ENCODE measurements around the gene AMOTL1. TPM values are rescaled to one million over a fixed set of nuclear protein-coding genes. Genes with fewer than 3 reads are reported as not detected.

Gene AMOTL1
- total and polyA plus RNA-seq, 2 donors (not counting 3 experiments of a cell fraction or from before 2014, with no cell fraction given) = 12.5 to 37.8 TPM

- intact Hi-C loops (cut with micrococcal nuclease) (no loop called here), dilution Hi-C loops (cut with MboI; ENCODE audit: extremely low pct_ligation_motif_present, low sequenced_read_pairs) (no loop called here)
- H3K4me3 ChIP-seq (replicated peaks in 1 of 3; ENCODE audit: insufficient read depth in 1 of 3, low read depth in 1 of 3, low read length in 3 of 3) = no peak overlapping the region
- ChIA-PET POLR2A (no interaction called here), CTCF (interaction anchor here (3.0 kb wide), 1 partner anchor 12 kb away, joined by 16 read pairs; no protein-coding TSS in a partner anchor)
- no peaks in the 10 kb centered on the region for H4K20me1 ChIP-seq (replicated peaks; ENCODE audit: control insufficient read depth, extremely low read depth, insufficient read depth, low read length)
- H3K27me3 ChIP-seq (ENCODE audit: control insufficient read depth in 2 of 2, insufficient read depth in 2 of 2, low read length in 2 of 2) = no peaks in the 10 kb centered on the region
- peaks cover 0 to 3% of the 10 kb centered on the region in 2 experiments for H3K36me3 ChIP-seq (ENCODE audit: control insufficient read depth in 2 of 2, extremely low read depth in 1 of 2, insufficient read depth in 2 of 2, low read length in 2 of 2)
- no peaks in the 10 kb centered on the region for H3K79me2 ChIP-seq (ENCODE audit: control insufficient read depth, insufficient read depth, low read length)
- H3K9me1 ChIP-seq (replicated peaks; ENCODE audit: control insufficient read depth, extremely low read depth, insufficient read depth, low read length) = no peaks in the 10 kb centered on the region
- H3K27ac ChIP-seq (ENCODE audit: insufficient read depth, low read depth, low read length) = no peak overlapping the region
- no peak for TF ChIP-seq EZH2 (IDR thresholded peaks at IDR 0.05; ENCODE audit: borderline replicate concordance, low read depth, low read length, severe bottlenecking)
- no peak overlapping the region for H2AFZ ChIP-seq (ENCODE audit: low read depth, low read length)
- H3K9me3 ChIP-seq (replicated peaks; ENCODE audit: control insufficient read depth, insufficient read depth, low read length) = no peaks in the 10 kb centered on the region
- no peak overlapping the region for H3K9ac ChIP-seq (replicated peaks; ENCODE audit: extremely low read depth, insufficient read depth, low read length)
- H3K4me1 ChIP-seq (ENCODE audit: control insufficient read depth, extremely low read depth, insufficient read depth, low read length) = no peaks in the 10 kb centered on the region
- no peak overlapping the region for H3K4me2 ChIP-seq (ENCODE audit: insufficient read depth, low read length)
- BruUV-seq (replicated peaks) = no TSS peak
- no peak for DNase-seq (ENCODE audit: low read depth, low spot score)
- FAIRE-seq = no peak
These were observed 117.4 kb downstream of the AMOTL1 start for GRCh38 chr11:94885581-94885980.

- no peaks in the 10 kb centered on the region for H3K79me2 ChIP-seq (ENCODE audit: control insufficient read depth, insufficient read depth, low read length)
- dilution Hi-C loops (cut with MboI; ENCODE audit: extremely low pct_ligation_motif_present, low sequenced_read_pairs) (no loop called here), intact Hi-C loops (cut with micrococcal nuclease) (no loop called here)
- H3K4me2 ChIP-seq (ENCODE audit: insufficient read depth, low read length) = no peak overlapping the region
- H4K20me1 ChIP-seq (replicated peaks; ENCODE audit: control insufficient read depth, extremely low read depth, insufficient read depth, low read length) = no peaks in the 10 kb centered on the region
- no peak overlapping the region for H3K9ac ChIP-seq (replicated peaks; ENCODE audit: extremely low read depth, insufficient read depth, low read length)
- no peaks in the 10 kb centered on the region for H3K9me3 ChIP-seq (replicated peaks; ENCODE audit: control insufficient read depth, insufficient read depth, low read length)
- BruUV-seq (replicated peaks) = no TSS peak
- no peaks in the 10 kb centered on the region for H3K27me3 ChIP-seq (ENCODE audit: control insufficient read depth in 2 of 2, insufficient read depth in 2 of 2, low read length in 2 of 2)
- no peak overlapping the region for H3K27ac ChIP-seq (ENCODE audit: insufficient read depth, low read depth, low read length)
- H3K4me1 ChIP-seq (ENCODE audit: control insufficient read depth, extremely low read depth, insufficient read depth, low read length) = no peaks in the 10 kb centered on the region
- DNase-seq (ENCODE audit: low read depth, low spot score) (no peak), FAIRE-seq (no peak)
- no peaks in the 10 kb centered on the region for H3K9me1 ChIP-seq (replicated peaks; ENCODE audit: control insufficient read depth, extremely low read depth, insufficient read depth, low read length)
- ChIA-PET POLR2A (no interaction called here), CTCF (interaction anchor here (1.3 kb wide), 1 partner anchor 16 kb away, joined by 3 read pairs; no protein-coding TSS in a partner anchor)
- H2AFZ ChIP-seq (ENCODE audit: low read depth, low read length) = no peak overlapping the region
- no peak overlapping the region for H3K4me3 ChIP-seq (replicated peaks in 1 of 3; ENCODE audit: insufficient read depth in 1 of 3, low read depth in 1 of 3, low read length in 3 of 3)
- no peak for TF ChIP-seq FOS (IDR thresholded peaks at IDR 0.05; ENCODE audit: borderline replicate concordance, insufficient read depth, low read length)
- TF ChIP-seq GATA2 (IDR thresholded peaks at IDR 0.05; ENCODE audit: insufficient read depth, insufficient read length, low read depth, low read length) = no peak
- TF ChIP-seq, protein P1, sequence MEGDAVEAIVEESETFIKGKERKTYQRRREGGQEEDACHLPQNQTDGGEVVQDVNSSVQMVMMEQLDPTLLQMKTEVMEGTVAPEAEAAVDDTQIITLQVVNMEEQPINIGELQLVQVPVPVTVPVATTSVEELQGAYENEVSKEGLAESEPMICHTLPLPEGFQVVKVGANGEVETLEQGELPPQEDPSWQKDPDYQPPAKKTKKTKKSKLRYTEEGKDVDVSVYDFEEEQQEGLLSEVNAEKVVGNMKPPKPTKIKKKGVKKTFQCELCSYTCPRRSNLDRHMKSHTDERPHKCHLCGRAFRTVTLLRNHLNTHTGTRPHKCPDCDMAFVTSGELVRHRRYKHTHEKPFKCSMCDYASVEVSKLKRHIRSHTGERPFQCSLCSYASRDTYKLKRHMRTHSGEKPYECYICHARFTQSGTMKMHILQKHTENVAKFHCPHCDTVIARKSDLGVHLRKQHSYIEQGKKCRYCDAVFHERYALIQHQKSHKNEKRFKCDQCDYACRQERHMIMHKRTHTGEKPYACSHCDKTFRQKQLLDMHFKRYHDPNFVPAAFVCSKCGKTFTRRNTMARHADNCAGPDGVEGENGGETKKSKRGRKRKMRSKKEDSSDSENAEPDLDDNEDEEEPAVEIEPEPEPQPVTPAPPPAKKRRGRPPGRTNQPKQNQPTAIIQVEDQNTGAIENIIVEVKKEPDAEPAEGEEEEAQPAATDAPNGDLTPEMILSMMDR (IDR thresholded peaks at IDR 0.05; ENCODE audit: extremely low read depth in 1 of 2, insufficient read depth in 1 of 2, low read depth in 1 of 2, low read length in 2 of 2) = no peak
- TF ChIP-seq, protein P2, sequence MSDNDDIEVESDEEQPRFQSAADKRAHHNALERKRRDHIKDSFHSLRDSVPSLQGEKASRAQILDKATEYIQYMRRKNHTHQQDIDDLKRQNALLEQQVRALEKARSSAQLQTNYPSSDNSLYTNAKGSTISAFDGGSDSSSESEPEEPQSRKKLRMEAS (IDR thresholded peaks at IDR 0.05; ENCODE audit: insufficient read depth, insufficient read length) = no peak
- TF ChIP-seq MYC (IDR thresholded peaks at IDR 0.05; ENCODE audit: low read depth, low read length) = no peak
- TF ChIP-seq POLR2AphosphoS5 (IDR thresholded peaks at IDR 0.05; ENCODE audit: insufficient read depth, low read depth, low read length) = no peak
- no peak for TF ChIP-seq JUN (IDR thresholded peaks at IDR 0.05; ENCODE audit: borderline replicate concordance, insufficient read depth, insufficient read length, low read depth)
- TF ChIP-seq EZH2 (IDR thresholded peaks at IDR 0.05; ENCODE audit: borderline replicate concordance, low read depth, low read length, severe bottlenecking) = no peak
- TF ChIP-seq POLR2A (IDR thresholded peaks at IDR 0.05; ENCODE audit: low read depth, low read length) = no peak
- H3K36me3 ChIP-seq (ENCODE audit: control insufficient read depth in 2 of 2, extremely low read depth in 1 of 2, insufficient read depth in 2 of 2, low read length in 2 of 2) = peaks cover 0 to 3% of the 10 kb centered on the region in 2 experiments
These were observed 120.0 kb downstream of the AMOTL1 start for GRCh38 chr11:94888204-94888603.

All from endothelial cell of umbilical vein (primary cell).